ENCODE measurements around the gene CALN1.

Gene CALN1

GRCh38 chr7:72118366-72118765 lies 293.8 kb downstream of the CALN1 start:
- WGBS: 80% methylated on average over 1 of the region's 3 CpGs
- H3K27ac ChIP-seq (ENCODE audit: low read length, poor library complexity, severe bottlenecking): no peak overlapping the region
- H3K18ac ChIP-seq (ENCODE audit: low read depth in 1 of 2, low read length in 2 of 2): no peak overlapping the region
- no peak overlapping the region for H3K9ac ChIP-seq (ENCODE audit: low read length)
- H2AK5ac ChIP-seq (ENCODE audit: low read length, severe bottlenecking): no peak overlapping the region
- H2BK120ac ChIP-seq (ENCODE audit: low read depth, low read length): no peak overlapping the region
- no peak overlapping the region for H3K4me3 ChIP-seq (ENCODE audit: insufficient read depth in 1 of 2, low read depth in 1 of 2, low read length in 2 of 2)
- H2BK5ac ChIP-seq (ENCODE audit: low read depth, low read length, poor library complexity, severe bottlenecking): no peak overlapping the region
- no peak overlapping the region for H3K4ac ChIP-seq (ENCODE audit: low read depth in 1 of 2, low read length in 2 of 2)
- H4K8ac ChIP-seq (ENCODE audit: low read length): no peak overlapping the region
- DNase-seq: no peak
- no peak overlapping the region for H2BK15ac ChIP-seq (ENCODE audit: low read depth, poor library complexity, severe bottlenecking)
- H4K91ac ChIP-seq (ENCODE audit: low read length): no peak overlapping the region
- no peak overlapping the region for H2BK12ac ChIP-seq (ENCODE audit: low read length in 2 of 2)
- no peak overlapping the region for H3K14ac ChIP-seq (ENCODE audit: low read length in 2 of 2)
- no peak overlapping the region for H3K4me2 ChIP-seq (ENCODE audit: low read length, poor library complexity, severe bottlenecking)
- no peaks in the 10 kb centered on the region for H3K4me1 ChIP-seq (ENCODE audit: control insufficient read depth, insufficient read depth, low read depth, low read length)
- H3K9me3 ChIP-seq (ENCODE audit: control insufficient read depth, low read length): no peaks in the 10 kb centered on the region
- H3K36me3 ChIP-seq (ENCODE audit: control insufficient read depth in 1 of 2, insufficient read depth in 2 of 2, low read depth in 1 of 2, low read length in 2 of 2): no peaks in the 10 kb centered on the region
- no peaks in the 10 kb centered on the region for H3K79me1 ChIP-seq (replicated peaks; ENCODE audit: low read length, poor library complexity, severe bottlenecking)
- no peak overlapping the region for H3K23ac ChIP-seq (ENCODE audit: low read length in 2 of 2)
- H3K27me3 ChIP-seq (ENCODE audit: control insufficient read depth in 1 of 2, insufficient read depth in 1 of 2, low read length in 2 of 2): no peaks in the 10 kb centered on the region
- no peak overlapping the region for H2AFZ ChIP-seq (ENCODE audit: low read depth, low read length)

GRCh38 chr7:72114129-72114528 lies 298.0 kb downstream of the CALN1 start:
- Histone ChIP-seq H2BK12ac (ENCODE audit: low read length in 2 of 2) (no peak overlapping the region), H4K91ac (ENCODE audit: low read length) (no peak overlapping the region), H3K79me1 (replicated peaks; ENCODE audit: low read length, poor library complexity, severe bottlenecking) (no peaks in the 10 kb centered on the region), H2BK5ac (ENCODE audit: low read depth, low read length, poor library complexity, severe bottlenecking) (no peak overlapping the region), H3K18ac (ENCODE audit: low read depth in 1 of 2, low read length in 2 of 2) (no peak overlapping the region), H3K9me3 (ENCODE audit: control insufficient read depth, low read length) (peaks cover 5% of the 10 kb centered on the region), H3K27ac (ENCODE audit: low read length, poor library complexity, severe bottlenecking) (no peak overlapping the region), H3K14ac (ENCODE audit: low read length in 2 of 2) (no peak overlapping the region), H4K8ac (ENCODE audit: low read length) (no peak overlapping the region), H3K4ac (ENCODE audit: low read depth in 1 of 2, low read length in 2 of 2) (no peak overlapping the region), H3K9ac (ENCODE audit: low read length) (no peak overlapping the region), H2AFZ (ENCODE audit: low read depth, low read length) (no peak overlapping the region), H3K23ac (ENCODE audit: low read length in 2 of 2) (no peak overlapping the region), H2BK120ac (ENCODE audit: low read depth, low read length) (no peak overlapping the region), H3K36me3 (ENCODE audit: control insufficient read depth in 1 of 2, insufficient read depth in 2 of 2, low read depth in 1 of 2, low read length in 2 of 2) (no peaks in the 10 kb centered on the region), H3K27me3 (ENCODE audit: control insufficient read depth in 1 of 2, insufficient read depth in 1 of 2, low read length in 2 of 2) (peaks cover 0 to 7% of the 10 kb centered on the region in 2 experiments), H3K4me3 (ENCODE audit: insufficient read depth in 1 of 2, low read depth in 1 of 2, low read length in 2 of 2) (no peak overlapping the region), H3K4me1 (ENCODE audit: control insufficient read depth, insufficient read depth, low read depth, low read length) (no peaks in the 10 kb centered on the region), H2AK5ac (ENCODE audit: low read length, severe bottlenecking) (no peak overlapping the region), H2BK15ac (ENCODE audit: low read depth, poor library complexity, severe bottlenecking) (no peak overlapping the region), H3K4me2 (ENCODE audit: low read length, poor library complexity, severe bottlenecking) (no peak overlapping the region)
- DNase-seq: no peak
- 65% methylated on average over 2 of the region's 2 CpGs for WGBS

GRCh38 chr7:72112992-72113391 lies 299.1 kb downstream of the CALN1 start:
- no peak overlapping the region for H3K23ac ChIP-seq (ENCODE audit: low read length in 2 of 2)

GRCh38 chr7:72112530-72112929 lies 299.6 kb downstream of the CALN1 start:
- Histone ChIP-seq H3K14ac (ENCODE audit: low read length in 2 of 2) (no peak overlapping the region), H2BK5ac (ENCODE audit: low read depth, low read length, poor library complexity, severe bottlenecking) (no peak overlapping the region), H3K23ac (ENCODE audit: low read length in 2 of 2) (no peak overlapping the region), H4K91ac (ENCODE audit: low read length) (no peak overlapping the region), H3K36me3 (ENCODE audit: control insufficient read depth in 1 of 2, insufficient read depth in 2 of 2, low read depth in 1 of 2, low read length in 2 of 2) (no peaks in the 10 kb centered on the region), H3K18ac (ENCODE audit: low read depth in 1 of 2, low read length in 2 of 2) (no peak overlapping the region), H3K4me2 (ENCODE audit: low read length, poor library complexity, severe bottlenecking) (no peak overlapping the region), H2BK15ac (ENCODE audit: low read depth, poor library complexity, severe bottlenecking) (no peak overlapping the region), H2BK120ac (ENCODE audit: low read depth, low read length) (no peak overlapping the region), H3K9ac (ENCODE audit: low read length) (no peak overlapping the region), H2AK5ac (ENCODE audit: low read length, severe bottlenecking) (no peak overlapping the region), H3K27me3 (ENCODE audit: control insufficient read depth in 1 of 2, insufficient read depth in 1 of 2, low read length in 2 of 2) (peaks cover 0 to 7% of the 10 kb centered on the region in 2 experiments), H3K27ac (ENCODE audit: low read length, poor library complexity, severe bottlenecking) (no peak overlapping the region), H2AFZ (ENCODE audit: low read depth, low read length) (no peak overlapping the region), H2BK12ac (ENCODE audit: low read length in 2 of 2) (no peak overlapping the region), H4K8ac (ENCODE audit: low read length) (no peak overlapping the region), H3K4me3 (ENCODE audit: insufficient read depth in 1 of 2, low read depth in 1 of 2, low read length in 2 of 2) (no peak overlapping the region), H3K4me1 (ENCODE audit: control insufficient read depth, insufficient read depth, low read depth, low read length) (no peaks in the 10 kb centered on the region), H3K9me3 (ENCODE audit: control insufficient read depth, low read length) (peaks cover 21% of the 10 kb centered on the region), H3K4ac (ENCODE audit: low read depth in 1 of 2, low read length in 2 of 2) (no peak overlapping the region), H3K79me1 (replicated peaks; ENCODE audit: low read length, poor library complexity, severe bottlenecking) (no peaks in the 10 kb centered on the region)
- 86% methylated on average over 4 of the region's 4 CpGs for WGBS
- no peak for DNase-seq

More at GRCh38 chr7:72112992-72113391, 299.1 kb downstream of the CALN1 start:
- Histone ChIP-seq H3K4me1 (ENCODE audit: control insufficient read depth, insufficient read depth, low read depth, low read length) (no peaks in the 10 kb centered on the region), H3K14ac (ENCODE audit: low read length in 2 of 2) (no peak overlapping the region), H4K8ac (ENCODE audit: low read length) (no peak overlapping the region), H4K91ac (ENCODE audit: low read length) (no peak overlapping the region), H3K9ac (ENCODE audit: low read length) (no peak overlapping the region), H3K36me3 (ENCODE audit: control insufficient read depth in 1 of 2, insufficient read depth in 2 of 2, low read depth in 1 of 2, low read length in 2 of 2) (no peaks in the 10 kb centered on the region), H3K4me2 (ENCODE audit: low read length, poor library complexity, severe bottlenecking) (no peak overlapping the region), H3K27me3 (ENCODE audit: control insufficient read depth in 1 of 2, insufficient read depth in 1 of 2, low read length in 2 of 2) (peaks cover 0 to 7% of the 10 kb centered on the region in 2 experiments), H3K4me3 (ENCODE audit: insufficient read depth in 1 of 2, low read depth in 1 of 2, low read length in 2 of 2) (no peak overlapping the region), H3K27ac (ENCODE audit: low read length, poor library complexity, severe bottlenecking) (no peak overlapping the region), H3K79me1 (replicated peaks; ENCODE audit: low read length, poor library complexity, severe bottlenecking) (no peaks in the 10 kb centered on the region), H2BK120ac (ENCODE audit: low read depth, low read length) (no peak overlapping the region), H3K18ac (ENCODE audit: low read depth in 1 of 2, low read length in 2 of 2) (no peak overlapping the region), H2AK5ac (ENCODE audit: low read length, severe bottlenecking) (no peak overlapping the region), H2BK12ac (ENCODE audit: low read length in 2 of 2) (no peak overlapping the region), H3K9me3 (ENCODE audit: control insufficient read depth, low read length) (peaks cover 16% of the 10 kb centered on the region), H2AFZ (ENCODE audit: low read depth, low read length) (no peak overlapping the region), H2BK5ac (ENCODE audit: low read depth, low read length, poor library complexity, severe bottlenecking) (no peak overlapping the region), H3K4ac (ENCODE audit: low read depth in 1 of 2, low read length in 2 of 2) (no peak overlapping the region), H2BK15ac (ENCODE audit: low read depth, poor library complexity, severe bottlenecking) (no peak overlapping the region)
- no peak for DNase-seq
- WGBS: 61% methylated on average over 5 of the region's 5 CpGs
